Neuron (in vitro differentiated cells): Measurements from ENCODE around the gene ARSI.
"Not testable (repeated sequence)": the region's sequence is repeated elsewhere in the genome, so short reads cannot be mapped to it uniquely, and the experiment has no call there.

Source experiments
- H2AFZ ChIP-seq: one replicate; pipeline ENCODE4 v1.6.1; 2013; ENCODE audit warnings: low read depth, mild to moderate bottlenecking, inconsistent platforms, low read length, moderate library complexity
- H3K27me3 ChIP-seq: one replicate; pipeline ENCODE4 v1.6.1; 2013; ENCODE audit warnings: low read length; ENCODE audit not compliant: insufficient read depth
- H3K36me3 ChIP-seq: one replicate; pipeline ENCODE4 v1.6.1; 2013; ENCODE audit warnings: low read length; ENCODE audit not compliant: insufficient read depth
- H3K4me1 ChIP-seq: one replicate; pipeline ENCODE4 v1.6.1; 2013; ENCODE audit warnings: low read length; ENCODE audit not compliant: insufficient read depth
- H3K4me3 ChIP-seq: 2 replicates; pipeline ENCODE4 v1.5.1; 2013; ENCODE audit warnings: mild to moderate bottlenecking, low read length, moderate library complexity
- H3K9me3 ChIP-seq: one replicate; pipeline ENCODE4 v1.6.1; 2013; ENCODE audit warnings: low read length

Gene ARSI

GRCh38 chr5:150261231-150261630, 41.5 kb downstream of the ARSI start:
- Histone ChIP-seq H3K4me1 (peaks cover 28% of the 10 kb centered on the region), H3K9me3 (no peaks in the 10 kb centered on the region), H2AFZ (no peak overlapping the region), H3K36me3 (no peaks in the 10 kb centered on the region), H3K27me3 (no peaks in the 10 kb centered on the region), H3K4me3 (no peak overlapping the region)

GRCh38 chr5:150258130-150258529, 44.6 kb downstream of the ARSI start:
- Histone ChIP-seq H3K4me3 (no peak overlapping the region), H3K4me1 (peaks cover 38% of the 10 kb centered on the region), H3K9me3 (no peaks in the 10 kb centered on the region), H3K36me3 (no peaks in the 10 kb centered on the region), H2AFZ (no peak overlapping the region), H3K27me3 (no peaks in the 10 kb centered on the region)

- H3K4me1 ChIP-seq: peaks cover 37% of the 10 kb centered on the region
- H3K36me3 ChIP-seq: no peaks in the 10 kb centered on the region
- no peak overlapping the region for H2AFZ ChIP-seq
- no peaks in the 10 kb centered on the region for H3K27me3 ChIP-seq
- H3K9me3 ChIP-seq: no peaks in the 10 kb centered on the region
- no peak overlapping the region for H3K4me3 ChIP-seq
Measured at GRCh38 chr5:150257424-150257823, 45.3 kb downstream of the ARSI start.

GRCh38 chr5:150256410-150257064, 46.2 kb downstream of the ARSI start:
- no peak overlapping the region for H3K4me3 ChIP-seq
- H3K36me3 ChIP-seq: no peaks in the 10 kb centered on the region
- H2AFZ ChIP-seq: no peak overlapping the region
- H3K9me3 ChIP-seq: no peaks in the 10 kb centered on the region
- no peaks in the 10 kb centered on the region for H3K27me3 ChIP-seq
- H3K4me1 ChIP-seq: peaks cover 37% of the 10 kb centered on the region

- Histone ChIP-seq H3K9me3 (no peaks in the 10 kb centered on the region), H3K36me3 (no peaks in the 10 kb centered on the region), H3K4me3 (no peak overlapping the region), H3K27me3 (no peaks in the 10 kb centered on the region), H3K4me1 (peaks cover 37% of the 10 kb centered on the region), H2AFZ (no peak overlapping the region)
Measured at GRCh38 chr5:150255659-150256409, 46.9 kb downstream of the ARSI start.

- Histone ChIP-seq H3K4me3 (no peak overlapping the region), H3K36me3 (no peaks in the 10 kb centered on the region), H2AFZ (no peak overlapping the region), H3K4me1 (peaks cover 37% of the 10 kb centered on the region), H3K9me3 (no peaks in the 10 kb centered on the region), H3K27me3 (no peaks in the 10 kb centered on the region)
Measured at GRCh38 chr5:150254774-150255173, 47.9 kb downstream of the ARSI start.

GRCh38 chr5:150254363-150254762, 48.3 kb downstream of the ARSI start:
- Histone ChIP-seq H3K4me1 (peaks cover 37% of the 10 kb centered on the region), H3K36me3 (no peaks in the 10 kb centered on the region), H3K27me3 (no peaks in the 10 kb centered on the region), H2AFZ (no peak overlapping the region), H3K9me3 (no peaks in the 10 kb centered on the region), H3K4me3 (no peak overlapping the region)

GRCh38 chr5:150253416-150254208, 49.1 kb downstream of the ARSI start:
- H3K36me3 ChIP-seq: no peaks in the 10 kb centered on the region
- H3K9me3 ChIP-seq: no peaks in the 10 kb centered on the region
- H3K4me3 ChIP-seq: no peak overlapping the region
- peaks cover 36% of the 10 kb centered on the region for H3K4me1 ChIP-seq
- no peaks in the 10 kb centered on the region for H3K27me3 ChIP-seq
- H2AFZ ChIP-seq: no peak overlapping the region

- H3K4me3 ChIP-seq: no peak overlapping the region
- no peak overlapping the region for H2AFZ ChIP-seq
- H3K27me3 ChIP-seq: no peaks in the 10 kb centered on the region
- H3K36me3 ChIP-seq: no peaks in the 10 kb centered on the region
- no peaks in the 10 kb centered on the region for H3K9me3 ChIP-seq
- peaks cover 28% of the 10 kb centered on the region for H3K4me1 ChIP-seq
Measured at GRCh38 chr5:150252489-150252888, 50.2 kb downstream of the ARSI start.

- Histone ChIP-seq H2AFZ (no peak overlapping the region), H3K27me3 (no peaks in the 10 kb centered on the region), H3K36me3 (no peaks in the 10 kb centered on the region), H3K4me1 (peaks cover 22% of the 10 kb centered on the region), H3K4me3 (no peak overlapping the region), H3K9me3 (no peaks in the 10 kb centered on the region)
Measured at GRCh38 chr5:150251504-150251903, 51.2 kb downstream of the ARSI start.

- Histone ChIP-seq H3K9me3 (no peaks in the 10 kb centered on the region), H3K36me3 (no peaks in the 10 kb centered on the region), H3K27me3 (no peaks in the 10 kb centered on the region), H3K4me3 (no peak overlapping the region), H3K4me1 (peaks cover 14% of the 10 kb centered on the region), H2AFZ (no peak overlapping the region)
Measured at GRCh38 chr5:150249744-150250143, 53.0 kb downstream of the ARSI start.

- Histone ChIP-seq H3K4me1 (peaks cover 9% of the 10 kb centered on the region), H2AFZ (no peak overlapping the region), H3K9me3 (no peaks in the 10 kb centered on the region), H3K27me3 (no peaks in the 10 kb centered on the region), H3K4me3 (no peak overlapping the region), H3K36me3 (no peaks in the 10 kb centered on the region)
Measured at GRCh38 chr5:150248946-150249345, 53.8 kb downstream of the ARSI start.

GRCh38 chr5:150248493-150248892, 54.2 kb downstream of the ARSI start:
- not testable (repeated sequence) for H3K4me3 ChIP-seq, H2AFZ ChIP-seq, H3K27me3 ChIP-seq, H3K9me3 ChIP-seq, H3K36me3 ChIP-seq, H3K4me1 ChIP-seq
